ENCODE results near the gene NCOA7. TPM values are rescaled to one million over a fixed set of nuclear protein-coding genes. Genes with fewer than 3 reads are reported as not detected.
"Not testable (repeated sequence)": the region's sequence is repeated elsewhere in the genome, so short reads cannot be mapped to it uniquely, and the experiment has no call there.

Gene NCOA7
- total and polyA plus RNA-seq, 5 donors from 2014 or later = 12.6 to 41.9 (median 14.3) TPM

GRCh38 chr6:125804866-125805425, 14.2 kb downstream of the NCOA7 start:
- not testable (repeated sequence) for ATAC-seq (ENCODE audit: low read depth in 2 of 2); H3K4me3 Mint-ChIP-seq; H3K9me3 Mint-ChIP-seq; H3K36me3 ChIP-seq (ENCODE audit: control insufficient read depth, insufficient read depth, low read length); H3K27me3 ChIP-seq (ENCODE audit: control insufficient read depth, insufficient read depth, low read length); H3K27me3 Mint-ChIP-seq; H3K27ac Mint-ChIP-seq; H3K9me3 ChIP-seq (ENCODE audit: control insufficient read depth in 2 of 2, low read length in 2 of 2); H3K4me3 ChIP-seq (ENCODE audit: low read depth, low read length); DNase-seq
- Histone ChIP-seq H3K4me1 (ENCODE audit: control insufficient read depth, insufficient read depth, low read length, poor library complexity, severe bottlenecking) (peaks cover 40% of the 10 kb centered on the region), H3K27ac (ENCODE audit: insufficient read depth, low read length, poor library complexity, severe bottlenecking) (peak overlapping the region; percentile 50)
- Mint-ChIP-seq H3K36me3 (peaks cover 13% of the 10 kb centered on the region), H3K4me1 (peaks cover 30 to 67% (median 48%) of the 10 kb centered on the region in 4 donors)

- no peak overlapping the region for H3K4me3 Mint-ChIP-seq
- H3K27ac Mint-ChIP-seq = no peak overlapping the region
Observed at GRCh38 chr6:125806813-125807212, 16.1 kb downstream of the NCOA7 start.

GRCh38 chr6:125807293-125807692, 16.5 kb downstream of the NCOA7 start:
- ATAC-seq (ENCODE audit: low read depth in 2 of 2) = no peak
- Mint-ChIP-seq H3K27me3 (no peaks in the 10 kb centered on the region), H3K27ac (no peak overlapping the region), H3K36me3 (peaks cover 14% of the 10 kb centered on the region), H3K4me3 (peak overlapping the region in 1 of 4 donors; percentile 55), H3K9me3 (no peaks in the 10 kb centered on the region), H3K4me1 (peaks cover 25 to 74% (median 58%) of the 10 kb centered on the region in 4 donors)
- Histone ChIP-seq H3K4me1 (ENCODE audit: control insufficient read depth, insufficient read depth, low read length, poor library complexity, severe bottlenecking) (peaks cover 40% of the 10 kb centered on the region), H3K36me3 (ENCODE audit: control insufficient read depth, insufficient read depth, low read length) (peaks cover 5% of the 10 kb centered on the region), H3K4me3 (ENCODE audit: low read depth, low read length) (no peak overlapping the region), H3K9me3 (ENCODE audit: control insufficient read depth in 2 of 2, low read length in 2 of 2) (no peaks in the 10 kb centered on the region), H3K27me3 (ENCODE audit: control insufficient read depth, insufficient read depth, low read length) (no peaks in the 10 kb centered on the region), H3K27ac (ENCODE audit: insufficient read depth, low read length, poor library complexity, severe bottlenecking) (no peak overlapping the region)
- DNase-seq = peak in 1 of 3 donors; percentile 13

More at GRCh38 chr6:125806813-125807212, 16.1 kb downstream of the NCOA7 start:
- no peaks in the 10 kb centered on the region for H3K9me3 Mint-ChIP-seq
- Histone ChIP-seq H3K27ac (ENCODE audit: insufficient read depth, low read length, poor library complexity, severe bottlenecking) (no peak overlapping the region), H3K4me3 (ENCODE audit: low read depth, low read length) (no peak overlapping the region), H3K4me1 (ENCODE audit: control insufficient read depth, insufficient read depth, low read length, poor library complexity, severe bottlenecking) (peaks cover 40% of the 10 kb centered on the region), H3K36me3 (ENCODE audit: control insufficient read depth, insufficient read depth, low read length) (peaks cover 5% of the 10 kb centered on the region), H3K27me3 (ENCODE audit: control insufficient read depth, insufficient read depth, low read length) (no peaks in the 10 kb centered on the region), H3K9me3 (ENCODE audit: control insufficient read depth in 2 of 2, low read length in 2 of 2) (no peaks in the 10 kb centered on the region)
- peaks cover 29 to 78% (median 58%) of the 10 kb centered on the region in 4 donors for H3K4me1 Mint-ChIP-seq
- H3K27me3 Mint-ChIP-seq = no peaks in the 10 kb centered on the region
- DNase-seq (no peak), ATAC-seq (ENCODE audit: low read depth in 2 of 2) (no peak)
- H3K36me3 Mint-ChIP-seq = peaks cover 14% of the 10 kb centered on the region

GRCh38 chr6:125808060-125808459, 17.3 kb downstream of the NCOA7 start:
- Mint-ChIP-seq H3K9me3 (no peaks in the 10 kb centered on the region), H3K27me3 (no peaks in the 10 kb centered on the region), H3K4me1 (peaks cover 26 to 73% (median 59%) of the 10 kb centered on the region in 4 donors), H3K27ac (peak overlapping the region; percentile 2 to 84 (median 11)), H3K4me3 (peak overlapping the region in 1 of 4 donors; percentile 55), H3K36me3 (peaks cover 21% of the 10 kb centered on the region)
- ATAC-seq (ENCODE audit: low read depth in 2 of 2) (no peak), DNase-seq (no peak)
- Histone ChIP-seq H3K4me3 (ENCODE audit: low read depth, low read length) (no peak overlapping the region), H3K27ac (ENCODE audit: insufficient read depth, low read length, poor library complexity, severe bottlenecking) (no peak overlapping the region), H3K27me3 (ENCODE audit: control insufficient read depth, insufficient read depth, low read length) (no peaks in the 10 kb centered on the region), H3K9me3 (ENCODE audit: control insufficient read depth in 2 of 2, low read length in 2 of 2) (no peaks in the 10 kb centered on the region), H3K4me1 (ENCODE audit: control insufficient read depth, insufficient read depth, low read length, poor library complexity, severe bottlenecking) (peaks cover 39% of the 10 kb centered on the region), H3K36me3 (ENCODE audit: control insufficient read depth, insufficient read depth, low read length) (peaks cover 2% of the 10 kb centered on the region)

GRCh38 chr6:125808591-125808990, 17.8 kb downstream of the NCOA7 start:
- H3K36me3 Mint-ChIP-seq = peaks cover 21% of the 10 kb centered on the region
- Histone ChIP-seq H3K9me3 (ENCODE audit: control insufficient read depth in 2 of 2, low read length in 2 of 2) (no peaks in the 10 kb centered on the region), H3K36me3 (ENCODE audit: control insufficient read depth, insufficient read depth, low read length) (peaks cover 2% of the 10 kb centered on the region), H3K4me3 (ENCODE audit: low read depth, low read length) (no peak overlapping the region), H3K27ac (ENCODE audit: insufficient read depth, low read length, poor library complexity, severe bottlenecking) (no peak overlapping the region), H3K27me3 (ENCODE audit: control insufficient read depth, insufficient read depth, low read length) (no peaks in the 10 kb centered on the region), H3K4me1 (ENCODE audit: control insufficient read depth, insufficient read depth, low read length, poor library complexity, severe bottlenecking) (peaks cover 36% of the 10 kb centered on the region)
- ATAC-seq (ENCODE audit: low read depth in 2 of 2) = no peak
- H3K4me3 Mint-ChIP-seq = peak overlapping the region in 1 of 4 donors; percentile 55
- H3K9me3 Mint-ChIP-seq = no peaks in the 10 kb centered on the region
- H3K27me3 Mint-ChIP-seq = no peaks in the 10 kb centered on the region
- H3K27ac Mint-ChIP-seq = peak overlapping the region in 2 of 3 donors; percentile 11 to 84
- H3K4me1 Mint-ChIP-seq = peaks cover 22 to 71% (median 55%) of the 10 kb centered on the region in 4 donors
- no peak for DNase-seq

GRCh38 chr6:125809570-125810170, 18.9 kb downstream of the NCOA7 start:
- no peaks in the 10 kb centered on the region for H3K27me3 Mint-ChIP-seq
- no peak for ATAC-seq (ENCODE audit: low read depth in 2 of 2)
- H3K36me3 ChIP-seq (ENCODE audit: control insufficient read depth, insufficient read depth, low read length) = peaks cover 2% of the 10 kb centered on the region
- H3K36me3 Mint-ChIP-seq = peaks cover 21% of the 10 kb centered on the region
- no peaks in the 10 kb centered on the region for H3K27me3 ChIP-seq (ENCODE audit: control insufficient read depth, insufficient read depth, low read length)
- H3K4me3 Mint-ChIP-seq = no peak overlapping the region
- no peak for DNase-seq
- H3K4me1 ChIP-seq (ENCODE audit: control insufficient read depth, insufficient read depth, low read length, poor library complexity, severe bottlenecking) = peaks cover 28% of the 10 kb centered on the region
- no peak overlapping the region for H3K4me3 ChIP-seq (ENCODE audit: low read depth, low read length)
- no peaks in the 10 kb centered on the region for H3K9me3 ChIP-seq (ENCODE audit: control insufficient read depth in 2 of 2, low read length in 2 of 2)
- H3K27ac ChIP-seq (ENCODE audit: insufficient read depth, low read length, poor library complexity, severe bottlenecking) = no peak overlapping the region
- H3K4me1 Mint-ChIP-seq = peaks cover 14 to 66% (median 48%) of the 10 kb centered on the region in 4 donors
- no peaks in the 10 kb centered on the region for H3K9me3 Mint-ChIP-seq
- H3K27ac Mint-ChIP-seq = no peak overlapping the region

- Histone ChIP-seq H3K9me3 (ENCODE audit: control insufficient read depth in 2 of 2, low read length in 2 of 2) (no peaks in the 10 kb centered on the region), H3K27ac (ENCODE audit: insufficient read depth, low read length, poor library complexity, severe bottlenecking) (no peak overlapping the region), H3K36me3 (ENCODE audit: control insufficient read depth, insufficient read depth, low read length) (peaks cover 6% of the 10 kb centered on the region), H3K4me3 (ENCODE audit: low read depth, low read length) (no peak overlapping the region), H3K4me1 (ENCODE audit: control insufficient read depth, insufficient read depth, low read length, poor library complexity, severe bottlenecking) (peaks cover 20% of the 10 kb centered on the region), H3K27me3 (ENCODE audit: control insufficient read depth, insufficient read depth, low read length) (no peaks in the 10 kb centered on the region)
- Mint-ChIP-seq H3K9me3 (no peaks in the 10 kb centered on the region), H3K27me3 (no peaks in the 10 kb centered on the region), H3K4me3 (no peak overlapping the region), H3K4me1 (peaks cover 19 to 63% (median 48%) of the 10 kb centered on the region in 4 donors), H3K36me3 (peaks cover 27% of the 10 kb centered on the region), H3K27ac (no peak overlapping the region)
- ATAC-seq (ENCODE audit: low read depth in 2 of 2) (no peak), DNase-seq (no peak)
Observed at GRCh38 chr6:125810445-125810844, 19.7 kb downstream of the NCOA7 start.

GRCh38 chr6:125811259-125811658, 20.5 kb downstream of the NCOA7 start:
- Histone ChIP-seq H3K4me3 (ENCODE audit: low read depth, low read length) (no peak overlapping the region), H3K4me1 (ENCODE audit: control insufficient read depth, insufficient read depth, low read length, poor library complexity, severe bottlenecking) (peaks cover 14% of the 10 kb centered on the region), H3K9me3 (ENCODE audit: control insufficient read depth in 2 of 2, low read length in 2 of 2) (no peaks in the 10 kb centered on the region), H3K27me3 (ENCODE audit: control insufficient read depth, insufficient read depth, low read length) (no peaks in the 10 kb centered on the region), H3K27ac (ENCODE audit: insufficient read depth, low read length, poor library complexity, severe bottlenecking) (no peak overlapping the region), H3K36me3 (ENCODE audit: control insufficient read depth, insufficient read depth, low read length) (peaks cover 11% of the 10 kb centered on the region)
- H3K36me3 Mint-ChIP-seq = peaks cover 32% of the 10 kb centered on the region
- DNase-seq (no peak), ATAC-seq (ENCODE audit: low read depth in 2 of 2) (no peak)
- no peaks in the 10 kb centered on the region for H3K9me3 Mint-ChIP-seq
- peaks cover 23 to 59% (median 43%) of the 10 kb centered on the region in 4 donors for H3K4me1 Mint-ChIP-seq
- H3K27ac Mint-ChIP-seq = no peak overlapping the region
- H3K27me3 Mint-ChIP-seq = no peaks in the 10 kb centered on the region
- H3K4me3 Mint-ChIP-seq = no peak overlapping the region

Data from CD4-positive, CD25-positive, alpha-beta regulatory T cell (primary cell).